Right ventricle myocardium superior (tissue), 1 donor: ENCODE data around the gene ANKRD60. TPM values are rescaled to one million over a fixed set of nuclear protein-coding genes. Genes with fewer than 3 reads are reported as not detected.

ENCODE experiments used
- ATAC-seq: fragments of 200-7000 bp; cut with Tn5 transposase; one replicate; pipeline ENCODE4 v1.9.1; 2020; ENCODE audit warnings: mild to moderate bottlenecking; ENCODE audit not compliant: poor library complexity
- DNase-seq: peaks from one replicate; pipeline ENCODE4 v3.0.0-alpha.2; 2020
- intact Hi-C: fragments of 100-400 bp; cut with DNase I; formaldehyde crosslinking; loops from one replicate; pipeline ENCODE4 v1.11.2; 2022
- total RNA-seq: library from RNA; stranded (reverse); fragmentation: NEBNext Ultra II Directional; extraction: Animal tissue kit (Norgen Biotek cat#: 25700); gene quantifications from one replicate; pipeline ENCODE4 v1.2.1, GENCODE V29; 2021
- donor health status: DM: no; HTN: yes; CAD: no; lungs with severe emphysema.

The ANKRD60 gene
- total RNA-seq, 1 donor from 2014 or later: not detected

DNA sequence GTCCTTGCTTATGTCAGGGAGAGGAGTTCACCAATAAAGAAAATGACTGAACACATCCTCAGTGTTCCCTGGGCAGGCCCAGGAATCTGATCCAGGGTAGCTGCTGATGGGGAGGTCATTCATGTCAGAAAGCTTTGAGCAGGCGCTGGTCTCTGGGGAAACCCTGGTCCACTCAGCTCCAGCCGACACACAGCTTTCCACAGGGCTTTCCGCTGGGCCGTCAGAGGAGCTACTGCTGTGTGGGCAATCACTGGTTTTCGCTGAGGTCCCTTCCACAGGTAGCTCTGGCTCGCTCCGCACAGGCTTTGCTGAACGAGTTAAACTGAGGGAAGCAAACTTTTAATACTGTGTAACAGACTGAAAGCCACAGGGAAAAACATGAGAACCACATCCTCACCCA is 17.5 kb upstream of the ANKRD60 start:
- intact Hi-C loops: loop anchor here (10.0 kb wide), 1 partner anchor 399 kb away; no protein-coding TSS in a partner anchor
- DNase-seq (no peak), ATAC-seq (no peak)

DNA sequence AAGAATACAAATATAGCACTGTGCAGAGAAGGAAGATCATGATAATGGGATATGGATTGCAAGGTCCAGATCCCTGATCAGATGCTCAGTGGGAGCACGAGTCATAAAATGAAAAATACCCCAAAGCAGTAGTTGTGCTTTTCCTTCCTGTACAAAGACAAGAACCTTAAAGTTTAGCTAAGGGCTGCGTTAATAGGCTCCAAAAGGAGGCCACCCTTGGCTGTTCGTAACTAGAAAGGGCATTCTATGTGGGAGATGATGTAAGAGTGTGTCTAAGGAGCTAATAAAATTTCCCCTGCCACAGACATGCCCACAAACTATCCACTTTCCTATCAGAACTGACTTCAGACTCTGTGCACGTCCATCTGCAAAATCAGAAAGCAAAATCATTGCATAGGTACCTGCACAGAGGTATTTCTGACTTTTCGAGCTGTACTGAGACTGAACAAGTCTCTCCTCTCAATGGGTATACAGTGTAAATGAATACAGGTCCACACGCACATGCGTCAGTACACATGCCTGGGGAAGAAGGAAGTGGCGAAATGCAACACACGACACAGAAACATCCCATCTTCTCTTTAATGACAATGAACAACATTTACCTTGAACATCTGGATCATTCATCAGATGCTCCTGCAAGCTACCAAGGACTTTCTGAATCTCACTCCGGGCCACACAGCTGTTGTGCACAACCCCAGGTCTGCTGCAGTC is 16.9 kb upstream of the ANKRD60 start:
- DNase-seq (no peak), ATAC-seq (no peak)
- intact Hi-C loops: loop anchor here (10.0 kb wide), 1 partner anchor 399 kb away; no protein-coding TSS in a partner anchor

DNA sequence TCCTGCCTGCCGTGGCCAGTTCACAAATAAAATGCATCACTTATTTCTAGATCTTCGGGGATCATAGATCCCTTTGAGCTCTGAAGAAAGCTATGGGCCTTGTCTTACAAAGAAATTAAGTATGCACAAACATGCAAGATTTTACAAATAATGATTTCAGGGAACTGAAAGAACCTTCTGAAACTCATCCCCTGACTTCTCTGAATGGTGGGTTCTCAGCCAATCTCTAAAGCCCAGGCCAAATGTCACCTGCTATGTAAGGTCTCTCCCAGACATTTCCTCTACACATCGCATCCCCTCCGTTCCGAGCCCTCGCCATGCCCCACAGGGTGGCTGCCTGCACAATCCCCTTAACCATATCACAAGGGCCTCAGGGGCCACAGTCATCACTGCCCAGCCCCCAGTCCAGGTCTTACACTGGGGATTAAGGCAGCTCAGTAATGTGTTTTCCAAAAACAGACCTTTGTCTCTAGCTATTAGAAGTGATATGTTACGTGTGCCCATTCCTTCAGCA is 16.1 kb upstream of the ANKRD60 start:
- no peak for ATAC-seq
- intact Hi-C loops: loop anchor here (10.0 kb wide), 1 partner anchor 400 kb away; no protein-coding TSS in a partner anchor
- no peak for DNase-seq

DNA sequence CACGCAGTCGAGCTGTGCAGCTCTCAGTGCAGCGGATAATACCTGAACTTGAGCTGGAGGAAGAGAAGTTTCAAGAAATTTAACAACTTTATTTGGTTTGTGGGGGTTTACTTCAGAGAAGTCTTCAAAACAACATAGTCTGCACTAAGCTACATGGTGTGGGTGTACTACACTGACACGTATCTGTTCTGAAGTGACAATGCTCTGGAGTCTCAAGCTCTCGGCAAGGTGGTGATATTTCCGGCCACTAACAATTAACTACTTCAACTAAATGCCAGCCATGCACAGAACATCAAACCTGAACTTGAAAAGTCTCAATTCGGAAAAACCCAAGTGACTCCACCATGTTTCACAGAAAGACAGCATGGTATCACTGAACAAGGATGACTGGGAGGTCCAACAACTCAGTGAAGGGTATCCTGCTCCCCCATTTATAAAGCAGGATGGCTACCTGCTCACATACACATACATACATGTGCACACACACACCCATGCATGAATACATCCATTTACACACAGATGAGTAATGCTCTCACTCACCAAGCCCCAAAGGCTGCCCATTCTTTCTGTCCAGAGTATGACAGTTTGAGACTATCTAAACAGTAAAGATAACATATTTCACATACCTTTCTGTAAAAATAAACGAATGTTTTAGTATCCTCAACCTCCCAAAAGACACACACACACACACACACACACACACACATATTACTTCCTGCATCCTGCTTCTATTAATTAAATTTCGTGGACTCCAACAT is 15.4 kb upstream of the ANKRD60 start:
- ATAC-seq (no peak), DNase-seq (no peak)
- intact Hi-C loops: loop anchor here (10.0 kb wide), 1 partner anchor 401 kb away; no protein-coding TSS in a partner anchor

DNA sequence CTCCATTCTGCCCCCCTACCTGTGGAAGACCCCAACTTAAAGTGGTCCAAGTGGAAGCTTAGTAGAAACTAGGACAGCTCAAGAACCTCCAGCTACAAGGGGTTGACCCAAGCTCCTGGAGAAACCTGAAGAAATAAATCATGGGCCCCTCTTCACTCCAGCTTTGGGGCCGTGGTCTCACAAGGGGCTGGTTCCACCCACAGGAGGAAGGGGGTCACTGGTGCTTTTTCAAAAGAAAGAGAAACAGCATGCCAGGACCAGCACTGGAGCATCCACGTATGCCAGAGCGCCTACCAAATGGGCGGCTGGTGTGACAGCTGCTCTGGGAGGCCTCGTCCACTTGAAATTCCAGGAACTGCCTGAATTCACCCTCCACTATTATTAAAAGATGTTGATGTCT is 14.4 kb upstream of the ANKRD60 start:
- no peak for DNase-seq
- intact Hi-C loops: loop anchor here (10.0 kb wide), 1 partner anchor 402 kb away; no protein-coding TSS in a partner anchor
- no peak for ATAC-seq

DNA sequence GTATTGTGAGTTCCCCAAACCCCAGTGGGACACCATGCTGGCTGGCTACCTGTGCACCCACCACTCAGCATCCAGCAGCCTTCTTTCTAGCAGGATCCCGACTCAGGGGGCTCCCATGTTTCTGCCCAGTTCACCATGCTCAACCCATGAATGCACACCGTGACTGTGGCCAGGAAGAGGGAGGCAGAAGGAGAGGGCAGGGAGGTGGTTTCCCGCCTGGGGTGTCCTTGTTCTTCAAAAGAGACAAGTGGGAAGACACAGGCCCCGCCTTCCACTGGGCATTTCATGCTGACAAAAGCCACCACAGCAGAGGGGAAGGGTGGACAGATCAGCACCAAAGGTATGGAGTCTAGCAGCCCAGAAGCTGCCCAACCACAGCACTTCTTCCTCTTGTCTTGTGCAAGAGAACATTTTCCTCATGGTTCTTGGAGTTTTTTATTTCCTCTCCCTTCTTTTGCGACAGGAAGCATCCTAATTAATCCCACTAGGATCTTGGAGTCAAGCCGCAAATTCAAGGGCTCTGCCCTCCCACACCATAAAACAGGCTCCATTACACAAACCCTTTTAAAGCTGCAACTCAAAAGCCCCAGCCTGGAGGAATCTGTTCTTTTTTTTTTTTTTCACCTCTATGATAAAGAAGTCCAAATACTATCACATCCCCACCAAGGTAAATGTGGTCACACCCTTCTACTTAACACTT is 13.5 kb upstream of the ANKRD60 start:
- intact Hi-C loops: loop anchor here (10.0 kb wide), 1 partner anchor 403 kb away; no protein-coding TSS in a partner anchor
- no peak for ATAC-seq

DNA sequence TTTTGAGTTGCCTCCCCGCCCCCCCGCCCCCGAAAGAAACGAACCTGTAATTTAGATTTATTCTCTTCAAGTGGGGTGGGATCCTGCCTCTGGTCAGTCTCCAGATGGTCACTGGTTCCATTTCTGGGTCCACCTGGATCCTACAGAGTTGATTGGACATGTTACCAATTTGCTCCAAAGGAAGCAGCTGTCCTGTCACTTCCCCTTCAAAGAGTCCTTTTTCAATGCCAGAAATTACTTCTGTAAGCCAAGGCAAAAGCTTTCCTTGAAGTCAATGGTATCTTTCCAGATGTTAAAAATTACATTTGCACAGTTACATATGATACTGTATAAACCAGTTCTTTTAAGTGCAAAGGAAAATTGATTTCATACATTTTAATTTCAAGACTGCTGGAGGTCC is 12.0 kb upstream of the ANKRD60 start:
- no peak for DNase-seq
- no peak for ATAC-seq
- intact Hi-C loops: loop anchor here (10.0 kb wide), 1 partner anchor 404 kb away; no protein-coding TSS in a partner anchor

More for the DNA sequence above, 13.5 kb upstream of the ANKRD60 start:
- DNase-seq: no peak

DNA sequence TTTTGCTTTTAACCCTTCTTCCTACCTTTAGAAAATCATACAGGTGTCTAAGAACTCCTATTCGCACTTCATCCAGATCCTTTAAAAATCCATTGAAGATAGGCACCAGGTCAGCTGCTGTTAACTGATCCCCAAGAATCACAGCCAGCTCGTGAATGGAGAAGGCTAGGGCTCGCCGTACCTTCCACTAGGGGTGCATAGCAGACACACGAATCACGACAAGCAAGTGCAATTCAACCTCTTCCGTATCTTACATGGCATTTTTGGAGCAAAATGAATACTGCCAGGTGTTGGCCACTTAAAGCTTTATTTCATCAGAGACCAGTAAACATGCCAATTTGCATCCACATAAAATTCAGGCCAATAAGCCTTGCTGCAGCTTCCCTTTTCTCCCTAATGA is 10.8 kb upstream of the ANKRD60 start:
- no peak for DNase-seq
- ATAC-seq: no peak
- intact Hi-C loops: no loop called here

DNA sequence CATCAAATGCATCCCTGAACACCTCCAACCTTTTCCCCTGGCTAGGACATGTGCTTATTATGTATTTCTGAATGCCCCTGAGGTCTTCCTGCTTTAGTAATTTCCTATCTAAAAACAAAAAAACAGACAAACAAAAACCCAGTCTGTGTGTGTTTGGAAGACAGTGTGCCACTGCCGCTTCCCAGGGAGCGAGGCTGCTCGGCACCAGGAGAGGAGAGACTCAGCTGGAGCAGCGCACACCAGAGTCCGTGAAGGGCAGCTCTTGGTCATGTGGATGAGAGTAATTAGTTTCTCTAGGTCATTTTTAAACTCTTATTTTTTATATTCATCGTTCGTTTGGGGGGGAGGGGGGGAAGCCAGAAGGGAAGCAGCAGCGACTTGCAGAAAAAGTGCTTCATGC is 10.0 kb upstream of the ANKRD60 start:
- intact Hi-C loops: no loop called here
- ATAC-seq (no peak), DNase-seq (no peak)

DNA sequence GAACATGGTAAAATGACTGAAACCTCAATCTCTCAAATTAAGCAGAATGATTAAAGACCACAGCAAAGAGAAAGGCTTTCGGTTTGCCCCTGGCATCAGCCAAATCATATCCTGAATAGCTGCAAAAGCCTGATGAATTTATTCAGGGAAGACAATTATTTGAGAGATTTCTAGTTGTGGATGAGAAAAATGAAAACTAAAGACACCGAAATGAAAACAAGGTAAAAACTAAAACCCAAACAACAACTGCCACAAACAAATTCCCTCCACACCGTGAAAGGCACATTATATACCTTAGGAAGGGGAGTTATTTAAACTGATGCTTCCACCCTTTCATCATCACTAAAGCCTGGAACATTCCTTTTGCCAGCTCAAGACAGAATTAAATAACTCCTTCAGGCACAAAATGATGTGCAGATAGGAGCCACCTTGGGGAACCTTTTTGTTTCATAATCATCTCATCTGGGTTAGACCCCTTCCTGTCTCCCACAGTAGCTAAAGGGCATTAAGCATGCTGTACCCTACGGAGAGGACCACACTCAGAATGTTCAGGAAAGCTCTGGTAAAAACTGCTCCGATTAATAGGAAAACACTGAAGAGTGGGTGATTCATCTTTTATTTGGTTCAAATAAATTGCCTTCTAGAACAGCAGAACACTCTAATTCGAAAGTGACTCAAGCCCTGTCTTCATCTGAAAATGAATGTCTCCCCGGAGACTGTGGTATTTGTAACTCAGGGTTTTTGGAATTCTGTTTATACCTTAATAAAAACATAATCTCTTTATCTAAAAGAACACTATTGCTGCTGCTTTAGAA is 9.1 kb upstream of the ANKRD60 start:
- intact Hi-C loops: loop anchor here (2.0 kb wide), 1 partner anchor 211 kb away; no protein-coding TSS in a partner anchor
- DNase-seq (no peak), ATAC-seq (no peak)

DNA sequence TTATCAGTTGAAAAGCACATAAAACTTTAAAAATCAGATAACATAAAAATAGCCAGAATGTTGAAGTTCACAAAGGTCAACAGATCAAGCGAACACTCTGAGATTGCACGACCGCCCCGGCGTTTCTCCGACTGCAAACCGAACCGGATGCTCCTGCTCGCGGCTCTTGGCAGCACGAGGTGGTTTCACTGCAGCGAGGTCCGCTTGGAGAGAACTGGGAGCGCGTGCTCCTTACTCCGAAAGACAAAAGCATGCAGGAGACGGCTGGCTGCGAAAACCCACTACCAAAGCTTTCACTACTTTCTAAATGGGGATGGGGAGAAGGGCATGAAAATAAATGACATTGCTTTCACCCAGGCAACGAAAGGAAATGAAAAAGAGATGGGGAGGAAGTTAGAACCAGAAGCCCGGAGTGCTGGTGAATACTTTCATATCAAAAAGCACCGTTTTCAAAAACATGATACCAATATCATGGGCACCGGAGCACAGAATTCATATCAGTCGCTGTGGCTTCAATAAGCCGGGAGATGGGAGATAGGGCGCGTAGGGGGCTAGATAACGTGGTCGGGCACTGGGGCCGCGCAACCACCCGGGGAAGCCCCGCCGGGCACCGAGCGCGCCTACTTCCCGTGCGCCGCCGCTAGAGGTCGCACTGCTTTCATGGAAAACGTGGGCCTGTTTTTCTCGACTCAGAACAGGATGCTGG is 8.3 kb upstream of the ANKRD60 start:
- intact Hi-C loops: loop anchor here (2.0 kb wide), 1 partner anchor 212 kb away; no protein-coding TSS in a partner anchor
- DNase-seq (peak; percentile 85), ATAC-seq (peak; percentile 96)

DNA sequence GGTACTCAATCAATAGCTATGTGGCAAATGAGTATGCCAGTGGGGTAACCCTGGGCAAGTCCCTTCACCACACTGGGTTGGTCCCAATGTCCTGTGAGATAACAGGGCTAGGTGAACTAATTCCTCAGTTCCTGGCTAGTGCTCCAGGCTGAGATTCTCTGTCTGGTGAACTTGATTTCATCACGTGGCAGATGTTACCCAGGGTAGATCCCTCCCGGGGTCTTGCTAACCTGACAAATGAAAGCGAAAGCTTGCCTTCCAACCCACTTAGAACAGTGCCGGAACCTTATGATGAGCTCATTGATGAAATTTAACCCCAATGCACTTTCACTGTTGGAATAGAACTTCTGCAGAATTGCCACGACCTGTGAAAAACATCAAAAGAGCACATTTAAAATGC is 6.6 kb upstream of the ANKRD60 start:
- DNase-seq (no peak), ATAC-seq (no peak)
- intact Hi-C loops: no loop called here

DNA sequence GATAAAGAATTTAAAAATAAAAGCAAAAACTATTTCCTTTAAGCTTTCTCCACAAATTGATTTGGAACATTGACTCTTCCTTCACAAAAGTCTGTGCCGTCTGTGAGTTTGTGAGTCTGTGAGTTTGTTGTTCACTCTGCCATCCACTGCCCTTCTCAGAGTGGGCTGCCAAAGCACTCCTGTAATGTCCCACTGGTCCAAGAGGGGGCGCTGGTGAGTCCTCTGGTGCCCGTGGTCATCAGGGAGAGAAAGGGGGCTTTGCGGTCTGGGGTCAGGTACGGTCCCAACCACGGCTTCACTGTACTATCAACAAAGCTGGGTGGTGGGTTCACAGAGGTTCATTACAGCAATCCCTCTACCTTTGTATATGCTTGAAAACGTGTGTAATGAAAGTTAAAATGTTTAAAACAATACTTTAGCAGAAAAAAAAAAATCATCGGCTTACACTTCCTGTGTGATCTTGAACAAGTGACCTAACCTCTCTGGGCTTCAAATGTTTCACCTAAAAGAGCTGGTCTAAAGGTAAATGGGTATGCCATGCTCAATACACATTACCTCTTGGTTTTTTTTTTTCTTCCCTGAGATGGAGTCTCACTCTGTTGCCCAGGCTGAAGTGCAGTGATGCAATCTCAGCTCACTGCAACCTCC is 5.6 kb upstream of the ANKRD60 start:
- no peak for DNase-seq

DNA sequence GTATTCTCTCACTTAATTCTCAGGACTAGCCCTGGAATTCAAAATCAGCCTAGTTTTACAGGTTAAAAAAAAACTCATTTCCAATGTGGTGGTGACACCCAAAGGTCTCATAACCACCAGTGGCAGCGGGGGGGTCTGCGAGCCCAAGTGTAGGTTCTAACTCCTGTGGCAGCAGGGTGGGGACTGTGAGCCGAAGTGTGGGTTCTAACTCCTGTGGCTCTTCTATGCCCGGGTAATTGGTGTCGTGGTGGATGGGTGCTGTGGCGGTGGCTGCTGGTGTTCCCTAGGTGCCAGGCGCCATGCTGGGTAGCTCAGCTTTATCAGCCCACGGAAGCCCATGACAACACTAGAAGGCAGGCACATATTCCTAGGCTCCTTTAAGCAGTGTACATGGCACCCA is 4.9 kb upstream of the ANKRD60 start:
- ATAC-seq (no peak), DNase-seq (no peak)
- intact Hi-C loops: no loop called here

More for the DNA sequence above, 5.6 kb upstream of the ANKRD60 start:
- intact Hi-C loops: no loop called here
- no peak for ATAC-seq

DNA sequence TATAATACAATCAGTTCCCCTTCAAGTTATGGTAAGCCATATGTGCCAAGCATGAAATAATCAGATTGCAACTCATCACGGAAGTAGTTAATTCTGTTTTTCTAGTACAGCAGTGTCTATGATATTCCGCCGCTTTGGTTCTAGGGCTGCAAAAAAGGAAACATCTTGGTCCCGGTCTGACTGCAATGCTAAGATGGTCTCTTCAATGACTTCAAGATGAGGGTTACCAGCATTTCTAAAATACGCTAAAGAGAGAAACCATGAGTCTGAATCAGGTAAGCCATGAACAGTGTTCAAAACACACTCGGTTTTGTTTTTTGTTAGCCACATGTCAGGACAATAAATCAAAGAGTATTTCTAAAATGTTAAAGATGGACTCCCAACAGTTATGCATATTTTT is 3.2 kb upstream of the ANKRD60 start:
- ATAC-seq (no peak), DNase-seq (no peak)
- intact Hi-C loops: no loop called here

DNA sequence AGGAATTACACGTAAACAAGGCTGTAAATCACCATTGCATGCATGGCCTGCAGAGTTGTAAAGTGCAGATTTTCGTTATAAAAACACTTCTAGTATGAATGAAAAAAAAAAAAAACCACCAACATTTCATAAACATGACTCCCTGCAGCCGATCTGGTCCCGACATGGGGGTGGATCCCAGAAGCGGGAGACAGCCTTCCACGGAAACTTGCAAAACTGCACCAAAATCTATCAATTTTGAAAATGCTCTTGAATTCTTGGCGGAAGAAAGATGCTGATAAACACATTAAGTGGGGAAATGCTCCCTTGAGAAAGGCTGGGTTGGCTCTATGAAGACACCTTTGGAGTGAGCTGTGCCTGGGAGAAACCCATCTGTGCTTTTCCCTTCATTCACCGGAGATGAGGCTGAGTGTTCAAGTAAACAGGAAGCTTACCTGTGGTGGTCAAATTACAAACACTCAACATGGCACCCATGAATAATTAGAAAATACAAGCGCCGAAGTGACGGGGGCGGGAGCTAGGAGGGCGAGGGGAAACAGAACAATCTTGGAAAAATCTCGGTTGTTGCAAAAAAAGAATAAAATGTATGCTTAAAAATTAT is 845 bp upstream of the ANKRD60 start:
- DNase-seq (no peak), ATAC-seq (no peak)
- intact Hi-C loops: no loop called here

DNA sequence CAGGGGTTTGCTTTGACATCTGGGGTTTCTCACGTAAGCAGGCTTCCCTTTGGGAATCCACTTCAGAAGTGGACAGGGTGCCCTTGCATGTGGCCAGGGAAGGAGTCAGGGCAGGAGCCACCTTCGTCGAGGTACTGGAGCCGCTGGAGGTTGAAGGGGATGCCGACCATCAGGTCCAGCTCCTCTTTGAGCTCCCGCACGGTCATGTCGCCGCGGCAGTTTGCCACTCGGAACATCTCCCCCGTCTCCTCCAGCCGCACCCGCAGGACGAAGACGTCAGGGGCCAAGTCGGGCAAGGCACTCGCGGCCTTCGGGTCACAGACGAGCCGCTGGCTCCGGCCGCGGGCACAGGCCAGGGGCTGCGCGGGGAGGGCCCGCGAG is 360 bp downstream of the ANKRD60 start:
- no peak for ATAC-seq
- DNase-seq: no peak
- intact Hi-C loops: no loop called here
